PC-3 (cell line): ENCODE results near the gene SLFN13.

Experiments
- CTCF ChIP-seq: fragments of 300-600 bp; sonication (generic); conservative IDR thresholded peaks from 2 replicates; pipeline ENCODE4 v1.5.1; 2017; ENCODE audit warnings: antibody characterized with exemption, low read depth, mild to moderate bottlenecking, low read length
- EZH2phosphoT487 ChIP-seq: fragments of 300-600 bp; sonication (generic); IDR thresholded peaks from 2 replicates; pipeline ENCODE4 v1.6.1; 2018; ENCODE audit warnings: mild to moderate bottlenecking, antibody characterized with exemption, low read length, borderline replicate concordance

GRCh38 chr17:35416659-35417058, 31.9 kb downstream of the SLFN13 start:
- TF ChIP-seq CTCF (no peak), EZH2phosphoT487 (no peak)
